A673 (cell line): ENCODE results near the gene SAMD4B. TPM values are rescaled to one million over a fixed set of nuclear protein-coding genes. Genes with fewer than 3 reads are reported as not detected.
A peak's percentile ranks its signal among the peaks of the same experiment; 100 is the strongest.

ENCODE experiments used
- BruUV-seq: library from RNA; stranded (reverse); fragments of 400-500 nt; replicated peaks from 2 replicates; lab custom pipeline; 2021; lab: Mats Ljungman, UMichigan
- CTCF ChIA-PET: fragments of 300-600 bp; sonication (Branson Sonifier 250); formaldehyde crosslinking; loops from one replicate; lab custom pipeline; 2022; ENCODE audit warnings: antibody characterized with exemption; lab: Charles Lee
- POLR2A ChIA-PET: fragments of 300-600 bp; sonication (Branson Sonifier 250); formaldehyde crosslinking; loops from one replicate; lab custom pipeline; 2022; ENCODE audit warnings: antibody characterized with exemption; ENCODE audit not compliant: low non-redundant PET; lab: Charles Lee
- DNase-seq: peaks from one replicate; pipeline ENCODE4 v3.0.0-alpha.2; 2015; ENCODE audit warnings: low spot score
- H3K27ac ChIP-seq: fragments of 200-600 bp; sonication (generic); 2 replicates; pipeline ENCODE4 v1.5.1; 2016; ENCODE audit warnings: mixed run types, low read depth, mild to moderate bottlenecking, mixed read lengths, antibody characterized with exemption, low read length; ENCODE audit not compliant: poor library complexity, severe bottlenecking
- H3K27me3 ChIP-seq: fragments of 200-600 bp; sonication (generic); replicated peaks from 2 replicates; pipeline ENCODE4 v1.6.1; 2017; ENCODE audit warnings: mixed run types, low read depth, mild to moderate bottlenecking, mixed read lengths, antibody characterized with exemption, low read length; ENCODE audit not compliant: insufficient read depth, poor library complexity
- H3K36me3 ChIP-seq: fragments of 200-600 bp; sonication (generic); 2 replicates; pipeline ENCODE4 v1.6.1; 2016; ENCODE audit warnings: mixed run types, mild to moderate bottlenecking, mixed read lengths, antibody characterized with exemption, low read length; ENCODE audit not compliant: insufficient read depth, poor library complexity, severe bottlenecking
- H3K4me1 ChIP-seq: fragments of 200-600 bp; sonication (generic); 2 replicates; pipeline ENCODE4 v1.6.1; 2017; ENCODE audit warnings: mixed run types, mild to moderate bottlenecking, mixed read lengths, antibody characterized with exemption, low read length; ENCODE audit not compliant: insufficient read depth, poor library complexity, severe bottlenecking
- H3K4me3 ChIP-seq: fragments of 200-600 bp; sonication (generic); 2 replicates; pipeline ENCODE4 v1.5.1; 2016; ENCODE audit warnings: low read depth, mixed run types, mild to moderate bottlenecking, mixed read lengths, low read length; ENCODE audit not compliant: poor library complexity, severe bottlenecking
- H3K9me3 ChIP-seq: fragments of 200-600 bp; sonication (generic); 2 replicates; pipeline ENCODE4 v1.6.1; 2016; ENCODE audit warnings: mixed run types, low read depth, mild to moderate bottlenecking, mixed read lengths, antibody characterized with exemption, low read length; ENCODE audit not compliant: poor library complexity, severe bottlenecking
- EZH2 ChIP-seq: fragments of 200-600 bp; sonication (generic); IDR thresholded peaks from 2 replicates; pipeline ENCODE4 v1.6.1; 2017; ENCODE audit warnings: borderline replicate concordance, low read depth, mild to moderate bottlenecking, mixed read lengths, antibody characterized with exemption, low read length; ENCODE audit not compliant: poor library complexity, severe bottlenecking
- intact Hi-C: fragments of 100-400 bp; cut with micrococcal nuclease; formaldehyde crosslinking; loops from one replicate; pipeline ENCODE4 v1.10.0; 2022; ENCODE audit not compliant: unreplicated experiment
- microRNA-seq: library from miRNA; unstranded; fragments of <30 nt; microRNA quantifications from one replicate; pipeline ENCODE4 v1.2.0, GENCODE V29; 2021
- total RNA-seq: library from RNA; stranded (reverse); gene quantifications from 2 replicates; pipeline ENCODE4 v1.2.3, GENCODE V29; 2021
- TF ChIP-seq, protein P1 (sequence below): fragments of 300-800, 200-600 bp; sonication (generic); conservative IDR thresholded peaks from 2 replicates; pipeline ENCODE4 v1.5.1; 2017; ENCODE audit warnings: low read depth, mild to moderate bottlenecking, antibody characterized with exemption, low read length, moderate library complexity, mixed read lengths

SAMD4B gene
- total RNA-seq, 1 experiment from 2014 or later: 168 TPM

DNA sequence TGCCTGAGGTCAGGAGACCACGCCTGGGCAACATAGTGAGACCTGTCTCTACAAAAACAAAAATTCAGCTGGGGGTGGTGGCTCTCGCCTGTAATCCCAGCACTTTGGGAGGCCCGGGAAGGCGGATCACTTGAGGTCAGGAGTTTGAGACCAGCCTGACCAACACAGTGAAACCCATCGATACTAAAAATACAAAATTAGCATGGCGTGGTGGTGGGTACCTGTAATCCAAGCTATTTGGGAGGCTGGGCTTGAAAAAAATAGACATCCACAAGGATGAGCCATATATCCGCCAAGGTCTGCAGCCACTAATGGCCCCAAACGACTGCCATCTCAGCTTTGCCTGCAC, 90.4 kb downstream of the SAMD4B start:
- intact Hi-C loops: no loop called here
- no peaks in the 10 kb centered on the region for H3K9me3 ChIP-seq
- DNase-seq: no peak
- peaks cover 34% of the 10 kb centered on the region for H3K36me3 ChIP-seq
- H3K4me1 ChIP-seq: peaks cover 18% of the 10 kb centered on the region
- TF ChIP-seq, protein P1, sequence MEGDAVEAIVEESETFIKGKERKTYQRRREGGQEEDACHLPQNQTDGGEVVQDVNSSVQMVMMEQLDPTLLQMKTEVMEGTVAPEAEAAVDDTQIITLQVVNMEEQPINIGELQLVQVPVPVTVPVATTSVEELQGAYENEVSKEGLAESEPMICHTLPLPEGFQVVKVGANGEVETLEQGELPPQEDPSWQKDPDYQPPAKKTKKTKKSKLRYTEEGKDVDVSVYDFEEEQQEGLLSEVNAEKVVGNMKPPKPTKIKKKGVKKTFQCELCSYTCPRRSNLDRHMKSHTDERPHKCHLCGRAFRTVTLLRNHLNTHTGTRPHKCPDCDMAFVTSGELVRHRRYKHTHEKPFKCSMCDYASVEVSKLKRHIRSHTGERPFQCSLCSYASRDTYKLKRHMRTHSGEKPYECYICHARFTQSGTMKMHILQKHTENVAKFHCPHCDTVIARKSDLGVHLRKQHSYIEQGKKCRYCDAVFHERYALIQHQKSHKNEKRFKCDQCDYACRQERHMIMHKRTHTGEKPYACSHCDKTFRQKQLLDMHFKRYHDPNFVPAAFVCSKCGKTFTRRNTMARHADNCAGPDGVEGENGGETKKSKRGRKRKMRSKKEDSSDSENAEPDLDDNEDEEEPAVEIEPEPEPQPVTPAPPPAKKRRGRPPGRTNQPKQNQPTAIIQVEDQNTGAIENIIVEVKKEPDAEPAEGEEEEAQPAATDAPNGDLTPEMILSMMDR: no peak
- TF ChIP-seq EZH2: no peak
- no peak overlapping the region for H3K27ac ChIP-seq
- BruUV-seq: no TSS peak
- H3K4me3 ChIP-seq: no peak overlapping the region
- CTCF ChIA-PET: no interaction called here
- H3K27me3 ChIP-seq: no peaks in the 10 kb centered on the region
- POLR2A ChIA-PET: no interaction called here

DNA sequence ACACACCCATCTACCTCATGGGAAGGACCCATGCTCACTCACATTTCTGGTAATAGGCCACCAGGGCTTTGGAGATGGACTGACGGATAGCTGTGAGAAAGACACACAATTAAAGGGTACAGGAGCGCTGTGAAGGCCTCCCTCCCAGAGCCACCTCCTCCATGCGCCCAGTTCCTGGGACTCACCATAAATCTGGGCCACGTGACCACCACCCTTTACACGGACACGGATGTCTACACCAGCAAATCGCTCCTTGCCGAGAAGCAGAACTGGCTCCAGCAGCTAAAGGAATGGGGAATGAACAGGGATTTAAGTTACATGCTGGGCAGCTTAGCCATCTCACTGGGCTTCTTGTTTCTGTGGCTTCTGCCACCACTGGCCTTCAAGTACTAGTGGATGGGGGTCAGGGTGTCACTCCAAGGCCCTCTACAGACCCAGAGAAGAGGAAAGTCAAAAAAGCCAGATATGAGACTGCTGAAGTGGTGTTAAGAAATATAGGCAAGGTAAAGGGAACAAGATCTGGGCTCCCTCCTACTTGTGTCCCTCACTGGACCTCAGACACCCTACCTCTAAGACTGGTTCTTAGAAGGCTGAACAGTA, 91.4 kb downstream of the SAMD4B start:
- Histone ChIP-seq H3K4me3 (no peak overlapping the region), H3K27ac (peak overlapping the region; percentile 97), H3K36me3 (peaks cover 34% of the 10 kb centered on the region), H3K27me3 (no peaks in the 10 kb centered on the region), H3K9me3 (no peaks in the 10 kb centered on the region), H3K4me1 (peaks cover 12% of the 10 kb centered on the region)
- no TSS peak for BruUV-seq
- ChIA-PET POLR2A (no interaction called here), CTCF (no interaction called here)
- DNase-seq: no peak
- intact Hi-C loops: no loop called here
- TF ChIP-seq, protein P1: no peak
- TF ChIP-seq EZH2: no peak

DNA sequence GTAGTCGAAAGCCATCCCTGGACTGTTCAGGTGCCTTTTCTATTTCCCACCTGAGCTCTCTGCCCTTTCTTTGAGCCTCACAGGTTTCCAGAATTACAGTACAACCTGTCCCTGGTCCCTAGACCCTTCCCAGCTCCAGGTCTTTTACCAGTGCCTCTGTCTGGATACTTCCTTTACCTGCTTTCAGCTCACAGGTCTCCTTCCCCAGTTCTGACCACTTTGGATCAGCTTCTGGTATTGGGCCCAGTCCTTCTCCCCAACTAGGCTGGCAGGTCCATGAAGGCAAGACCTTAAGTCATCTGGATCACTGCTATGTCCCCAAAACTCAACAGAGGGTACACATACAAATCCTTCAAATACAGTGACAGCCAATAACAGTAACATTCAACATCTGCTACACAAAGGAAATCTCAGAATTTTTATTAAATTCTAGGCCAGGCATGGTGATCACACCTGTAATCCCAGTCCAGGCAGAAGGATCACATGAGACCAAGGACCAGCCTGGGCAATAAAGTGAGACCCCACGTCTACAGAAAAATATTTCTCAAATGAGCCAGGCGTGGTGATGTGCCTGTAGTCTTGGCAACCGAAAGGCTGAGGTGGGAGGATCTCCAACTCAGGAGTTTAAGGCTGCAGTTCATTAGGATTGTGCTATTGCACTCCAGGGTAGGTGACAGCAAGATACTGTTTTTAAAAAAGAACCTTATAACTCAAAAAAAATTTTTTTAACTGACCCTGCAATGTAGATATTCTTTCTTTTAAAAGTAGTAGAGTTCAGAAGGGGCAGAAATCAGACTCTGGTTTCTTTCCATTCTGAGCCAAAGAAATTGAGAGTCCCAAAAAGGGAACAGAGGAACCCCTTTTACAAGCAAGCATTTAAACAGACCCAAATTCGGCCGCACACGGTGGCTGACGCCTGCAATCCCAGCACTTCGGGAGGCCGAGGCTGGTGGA, 92.2 kb downstream of the SAMD4B start:
- H3K36me3 ChIP-seq: peaks cover 34% of the 10 kb centered on the region
- no peak for TF ChIP-seq EZH2
- TF ChIP-seq, protein P1: no peak
- H3K9me3 ChIP-seq: no peaks in the 10 kb centered on the region
- intact Hi-C loops: no loop called here
- H3K27ac ChIP-seq: peak overlapping the region; percentile 97
- H3K27me3 ChIP-seq: no peaks in the 10 kb centered on the region
- peak overlapping the region; percentile 100 for H3K4me3 ChIP-seq
- ChIA-PET CTCF (no interaction called here), POLR2A (interaction anchor here (1.6 kb wide), 1 partner anchor 11 kb away, joined by 9 read pairs; the partner anchor contains the start of gene SUPT5H)
- peaks cover 12% of the 10 kb centered on the region for H3K4me1 ChIP-seq
- BruUV-seq: no TSS peak
- no peak for DNase-seq

Small RNA genes within 50 kb of the gene (microRNA-seq; reads per million reads assigned to microRNA genes)
- gene MIR4530: not detected

Other genes starting within 250 kb of the SAMD4B start
- 55.2 and 59.0 TPM in 2 replicates for gene PAK4, start 216.6 kb upstream of the SAMD4B start, total RNA-seq
- gene NCCRP1, start 145.5 kb upstream of the SAMD4B start, total RNA-seq: not detected in 2 replicates
- not detected in 2 replicates for gene SYCN, start 138.2 kb upstream of the SAMD4B start, total RNA-seq
- gene IFNL3, start 97.4 kb upstream of the SAMD4B start, total RNA-seq: not detected in 2 replicates
- gene IFNL4, start 93.6 kb upstream of the SAMD4B start, total RNA-seq: not detected in 2 replicates
- not detected in 2 replicates for gene IFNL2, start 74.0 kb upstream of the SAMD4B start, total RNA-seq
- not detected in 2 replicates for gene IFNL1, start 46.0 kb upstream of the SAMD4B start, total RNA-seq
- gene LRFN1, start 21.6 kb upstream of the SAMD4B start, total RNA-seq: 3.7 and 5.0 TPM in 2 replicates
- 0.55 TPM in 1 of 2 replicates, not detected in the other for gene GMFG, start 6.4 kb upstream of the SAMD4B start, total RNA-seq
- gene PAF1, start 48.7 kb downstream of the SAMD4B start, total RNA-seq: 70.2 and 73.3 TPM in 2 replicates
- gene MED29, start 49.0 kb downstream of the SAMD4B start, total RNA-seq: 37.1 and 41.9 TPM in 2 replicates
- 7.1 and 8.1 TPM in 2 replicates for gene ZFP36, start 64.4 kb downstream of the SAMD4B start, total RNA-seq
- gene PLEKHG2, start 70.2 kb downstream of the SAMD4B start, total RNA-seq: 99.1 and 99.4 TPM in 2 replicates
- gene RPS16, start 93.5 kb downstream of the SAMD4B start, total RNA-seq: 1,898 and 1,963 TPM in 2 replicates
- 160 and 169 TPM in 2 replicates for gene SUPT5H, start 103.2 kb downstream of the SAMD4B start, total RNA-seq
- gene TIMM50, start 138.4 kb downstream of the SAMD4B start, total RNA-seq: 165 and 174 TPM in 2 replicates
- 0.69 and 0.96 TPM in 2 replicates for gene DLL3, start 156.5 kb downstream of the SAMD4B start, total RNA-seq
- not detected in 2 replicates for gene SELENOV, start 172.7 kb downstream of the SAMD4B start, total RNA-seq
- gene EID2B, start 190.4 kb downstream of the SAMD4B start, total RNA-seq: 3.4 and 4.2 TPM in 2 replicates
- gene EID2, start 197.7 kb downstream of the SAMD4B start, total RNA-seq: 25.0 and 25.2 TPM in 2 replicates